Peyer's patch (tissue), 4 donors: ENCODE measurements around the gene PPIB.

Source experiments
- CTCF ChIP-seq, 6 experiments: fragments of 450-650 bp in 4 of 6; fragments of 200-600 bp in 2 of 6; sonication (generic) in 1 of 6; IDR thresholded peaks; one replicate each; pipeline ENCODE4 v1.5.1; 2017 to 2019; ENCODE audit warnings: antibody characterized with exemption in 6 of 6, mild to moderate bottlenecking in 3 of 6, moderate library complexity in 1 of 6
- POLR2A ChIP-seq, 2 donors: fragments of 450-650 bp; IDR thresholded peaks; one replicate each; pipeline ENCODE4 v1.5.1; 2017; ENCODE audit warnings: antibody characterized with exemption in 2 of 2, mild to moderate bottlenecking in 2 of 2, moderate library complexity in 2 of 2

GRCh38 chr15:64125978-64126377 is 36.8 kb downstream of the PPIB start:
- TF ChIP-seq CTCF (IDR thresholded peaks at IDR 0.05): no peak
- no peak for TF ChIP-seq POLR2A (IDR thresholded peaks at IDR 0.05)
